Liver (tissue), 9 donors: Measurements from ENCODE around the gene PLA2G4B. TPM values are rescaled to one million over a fixed set of nuclear protein-coding genes. Genes with fewer than 3 reads are reported as not detected.

Experiments used
- DNase-seq: peaks from one replicate; pipeline ENCODE4 v3.0.0-alpha.2; 2017; ENCODE audit warnings: low spot score
- H3K27ac ChIP-seq, 2 donors: one replicate each; pipeline ENCODE4 v1.7.0; 2013; ENCODE audit warnings: inconsistent platforms in 2 of 2, low read length in 2 of 2, control low read depth in 1 of 2, low read depth in 1 of 2, mild to moderate bottlenecking in 1 of 2
- H3K27me3 ChIP-seq, 4 donors: one replicate each; pipeline versions ENCODE4 v1.6.1 to v1.7.0; 2013; ENCODE audit warnings: low read length in 3 of 4, inconsistent platforms in 1 of 4, mild to moderate bottlenecking in 1 of 4, moderate library complexity in 1 of 4; ENCODE audit not compliant: control insufficient read depth in 4 of 4, insufficient read depth in 4 of 4
- H3K36me3 ChIP-seq, 4 donors: one replicate each; pipeline versions ENCODE4 v1.6.1 to v1.7.0; 2013; ENCODE audit warnings: low read length in 3 of 4, mild to moderate bottlenecking in 3 of 4, low read depth in 1 of 4, moderate library complexity in 1 of 4; ENCODE audit not compliant: control insufficient read depth in 4 of 4, insufficient read depth in 3 of 4
- H3K4me1 ChIP-seq, 4 donors: one replicate each; pipeline versions ENCODE4 v1.6.1 to v1.7.0; 2013; ENCODE audit warnings: low read length in 3 of 4, mild to moderate bottlenecking in 3 of 4, moderate library complexity in 1 of 4; ENCODE audit not compliant: control insufficient read depth in 4 of 4, insufficient read depth in 4 of 4
- H3K4me3 ChIP-seq, 3 donors: one replicate each; pipeline versions ENCODE4 v1.6.1 to v1.7.0; 2013; ENCODE audit warnings: low read length in 3 of 3, control low read depth in 1 of 3, low read depth in 1 of 3, mild to moderate bottlenecking in 1 of 3
- H3K9ac ChIP-seq, 2 donors: one replicate each; pipeline ENCODE4 v1.7.0; 2013; ENCODE audit warnings: low read length in 2 of 2, mild to moderate bottlenecking in 2 of 2, moderate library complexity in 2 of 2, control low read depth in 1 of 2, low read depth in 1 of 2
- H3K9me3 ChIP-seq, 4 donors: one replicate each; pipeline versions ENCODE4 v1.6.1 to v1.7.0; 2013; ENCODE audit warnings: low read length in 3 of 4; ENCODE audit not compliant: control insufficient read depth in 4 of 4
- EGR1 ChIP-seq, 2 donors: IDR thresholded peaks; 2 replicates each; pipeline ENCODE4 v1.6.1; 2016 to 2018; ENCODE audit warnings: antibody characterized with exemption in 2 of 2, low read depth in 2 of 2
- FOXA1 ChIP-seq: IDR thresholded peaks from 2 replicates; pipeline ENCODE4 v1.6.1; 2016; ENCODE audit warnings: antibody characterized with exemption
- FOXA2 ChIP-seq: IDR thresholded peaks from 2 replicates; pipeline ENCODE4 v1.6.1; 2016; ENCODE audit warnings: antibody characterized with exemption
- GABPA ChIP-seq, 2 donors: IDR thresholded peaks in 1 of 2; conservative IDR thresholded peaks in 1 of 2; 2 replicates each; pipeline ENCODE4 v1.6.1; 2016; ENCODE audit warnings: antibody characterized with exemption in 2 of 2, mild to moderate bottlenecking in 1 of 2, moderate library complexity in 1 of 2
- HNF4A ChIP-seq, 2 donors: conservative IDR thresholded peaks; 2 replicates each; pipeline ENCODE4 v1.6.1; 2016; ENCODE audit warnings: antibody characterized with exemption in 2 of 2, mild to moderate bottlenecking in 2 of 2
- HNF4G ChIP-seq: IDR thresholded peaks from 2 replicates; pipeline ENCODE4 v1.6.1; 2016; ENCODE audit warnings: antibody characterized with exemption
- JUND ChIP-seq, 2 donors: IDR thresholded peaks; 2 replicates each; pipeline ENCODE4 v1.6.1; 2016; ENCODE audit warnings: antibody characterized with exemption in 2 of 2
- NR2F2 ChIP-seq: IDR thresholded peaks from 2 replicates; pipeline ENCODE4 v1.6.1; 2016; ENCODE audit warnings: antibody characterized with exemption
- RAD21 ChIP-seq, 2 donors: IDR thresholded peaks; 2 replicates each; pipeline ENCODE4 v1.6.1; 2016; ENCODE audit warnings: antibody characterized with exemption in 2 of 2, mild to moderate bottlenecking in 2 of 2
- RXRA ChIP-seq, 2 donors: IDR thresholded peaks; 2 replicates each; pipeline ENCODE4 v1.6.1; 2017 to 2018; ENCODE audit warnings: antibody characterized with exemption in 2 of 2, mild to moderate bottlenecking in 1 of 2
- SP1 ChIP-seq: IDR thresholded peaks from 2 replicates; pipeline ENCODE4 v1.6.1; 2018; ENCODE audit warnings: antibody characterized with exemption, mild to moderate bottlenecking
- TAF1 ChIP-seq: conservative IDR thresholded peaks from 2 replicates; pipeline ENCODE4 v1.6.1; 2016; ENCODE audit warnings: antibody characterized with exemption, mild to moderate bottlenecking
- YY1 ChIP-seq: IDR thresholded peaks from 2 replicates; pipeline ENCODE4 v1.6.1; 2016; ENCODE audit warnings: antibody characterized with exemption, mild to moderate bottlenecking
- WGBS: extraction: QIAGEN DNeasy Blood & Tissue Kit; methylation state at CpG from one replicate; pipeline ENCODE4 v1.1.7; 2013; 5-methylcytosine and 5-hydroxymethylcytosine counted together
- polyA plus RNA-seq, 2 donors: library from polyadenylated mRNA; stranded (reverse) in 1 of 2; unstranded in 1 of 2; fragments of 200-250 nt in 1 of 2; fragments of >200 nt in 1 of 2; fragmentation: Nextera tagmentation in 1 of 2; extraction: Ambion mirVana in 1 of 2; gene quantifications; one replicate each; pipeline versions ENCODE4 v1.2.1 to v1.2.3, GENCODE V29; 2013 to 2015
- total RNA-seq, 2 donors: library from RNA; depleted of rRNA; stranded (reverse); fragments of >200 nt; gene quantifications; one replicate each; pipeline ENCODE4 v1.2.3, GENCODE V29; 2014
- TF ChIP-seq, protein P1 (sequence below): fragments of 150-350 bp; IDR thresholded peaks from 2 replicates; pipeline ENCODE4 v1.5.1; 2017; ENCODE audit warnings: improper control_type of control experiment, low read depth, low read length; ENCODE audit not compliant: missing input control
- TF ChIP-seq, protein P2 (sequence below): IDR thresholded peaks from 2 replicates; pipeline ENCODE4 v1.6.1; 2016; ENCODE audit warnings: antibody characterized with exemption, mild to moderate bottlenecking
- TF ChIP-seq, protein P3 (sequence below): IDR thresholded peaks from 2 replicates; pipeline ENCODE4 v1.6.1; 2016; ENCODE audit warnings: antibody characterized with exemption
- TF ChIP-seq, protein P4 (sequence below): IDR thresholded peaks from 2 replicates; pipeline ENCODE4 v1.6.1; 2016; ENCODE audit warnings: antibody characterized with exemption
- TF ChIP-seq, protein P5 (sequence below): IDR thresholded peaks from 2 replicates; pipeline ENCODE4 v1.6.1; 2016; ENCODE audit warnings: antibody characterized with exemption
- donor health status: healthy.
- donor health status: healthy.
- donor health status: healthy.
- donor health status: healthy.
- donor health status: healthy.

PLA2G4B gene
- total and polyA plus RNA-seq, 4 donors = 0.33 to 3.6 (median 2.3) TPM

DNA sequence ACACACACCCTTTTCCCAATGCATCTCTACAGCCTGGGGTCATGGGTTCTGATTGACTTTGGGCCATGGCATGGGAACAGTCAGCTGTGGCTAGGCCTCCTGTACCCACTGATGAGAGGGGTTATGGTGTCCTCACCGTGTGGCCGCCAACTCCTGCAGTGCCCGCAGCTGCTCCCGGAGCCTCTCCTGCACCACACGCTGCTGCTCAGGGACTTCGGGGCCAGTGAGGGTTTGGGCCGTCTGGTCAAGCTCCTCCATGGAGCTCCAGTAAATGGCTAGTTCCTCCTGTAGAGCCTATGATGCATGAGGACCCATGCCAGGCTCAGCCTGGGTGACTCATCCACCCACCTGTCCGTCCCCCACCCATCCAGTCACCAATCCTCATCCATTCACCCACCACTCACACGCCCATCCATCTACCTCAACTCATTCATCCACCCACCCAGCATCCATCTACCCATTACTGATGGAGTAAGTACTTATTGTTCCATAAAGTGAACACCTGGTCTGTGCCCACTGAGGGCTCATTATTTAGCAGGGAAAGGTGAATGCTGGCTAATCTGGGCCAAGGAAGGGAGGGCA lies 33.6 kb downstream of the PLA2G4B start:
- no peaks in the 10 kb centered on the region for H3K36me3 ChIP-seq
- WGBS = 93% methylated on average over 9 of the region's 9 CpGs
- no peaks in the 10 kb centered on the region for H3K27me3 ChIP-seq
- no peak overlapping the region for H3K4me3 ChIP-seq
- TF ChIP-seq YY1 = no peak
- TF ChIP-seq JUND (IDR thresholded peaks at IDR 0.05) = no peak
- TF ChIP-seq RXRA (IDR thresholded peaks at IDR 0.05) = no peak
- TF ChIP-seq EGR1 (IDR thresholded peaks at IDR 0.05; ENCODE audit: low read depth in 2 of 2) = no peak
- TF ChIP-seq RAD21 (IDR thresholded peaks at IDR 0.05) = no peak
- TF ChIP-seq SP1 = no peak
- TF ChIP-seq, protein P1, sequence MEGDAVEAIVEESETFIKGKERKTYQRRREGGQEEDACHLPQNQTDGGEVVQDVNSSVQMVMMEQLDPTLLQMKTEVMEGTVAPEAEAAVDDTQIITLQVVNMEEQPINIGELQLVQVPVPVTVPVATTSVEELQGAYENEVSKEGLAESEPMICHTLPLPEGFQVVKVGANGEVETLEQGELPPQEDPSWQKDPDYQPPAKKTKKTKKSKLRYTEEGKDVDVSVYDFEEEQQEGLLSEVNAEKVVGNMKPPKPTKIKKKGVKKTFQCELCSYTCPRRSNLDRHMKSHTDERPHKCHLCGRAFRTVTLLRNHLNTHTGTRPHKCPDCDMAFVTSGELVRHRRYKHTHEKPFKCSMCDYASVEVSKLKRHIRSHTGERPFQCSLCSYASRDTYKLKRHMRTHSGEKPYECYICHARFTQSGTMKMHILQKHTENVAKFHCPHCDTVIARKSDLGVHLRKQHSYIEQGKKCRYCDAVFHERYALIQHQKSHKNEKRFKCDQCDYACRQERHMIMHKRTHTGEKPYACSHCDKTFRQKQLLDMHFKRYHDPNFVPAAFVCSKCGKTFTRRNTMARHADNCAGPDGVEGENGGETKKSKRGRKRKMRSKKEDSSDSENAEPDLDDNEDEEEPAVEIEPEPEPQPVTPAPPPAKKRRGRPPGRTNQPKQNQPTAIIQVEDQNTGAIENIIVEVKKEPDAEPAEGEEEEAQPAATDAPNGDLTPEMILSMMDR = no peak
- no peak for TF ChIP-seq TAF1
- TF ChIP-seq NR2F2 = no peak
- no peak for DNase-seq
- no peaks in the 10 kb centered on the region for H3K9me3 ChIP-seq
- no peak overlapping the region for H3K27ac ChIP-seq
- no peak overlapping the region for H3K9ac ChIP-seq
- H3K4me1 ChIP-seq = peaks cover 0 to 12% (median 7%) of the 10 kb centered on the region in 4 donors

DNA sequence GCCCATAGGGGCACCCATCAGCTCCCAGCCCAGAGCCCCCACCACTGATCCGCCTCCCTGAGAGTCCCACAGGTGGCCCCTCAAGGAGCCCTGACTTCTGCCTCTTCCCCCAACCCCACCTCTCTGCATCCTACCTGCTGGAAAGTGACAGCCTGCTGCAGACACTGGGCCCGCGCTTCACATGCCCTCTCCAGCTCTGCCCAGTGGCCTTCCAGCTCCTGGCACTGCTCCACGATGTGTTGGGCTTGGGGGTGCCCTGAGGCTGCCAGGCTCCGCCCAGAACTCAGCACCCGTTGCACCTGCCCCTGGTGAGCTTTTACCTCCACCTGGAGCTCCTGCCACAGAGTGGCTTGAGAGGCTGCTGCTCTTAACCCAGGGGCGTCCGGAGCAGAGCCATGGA lies 35.1 kb downstream of the PLA2G4B start:
- TF ChIP-seq RXRA (IDR thresholded peaks at IDR 0.05) = no peak
- TF ChIP-seq, protein P2, sequence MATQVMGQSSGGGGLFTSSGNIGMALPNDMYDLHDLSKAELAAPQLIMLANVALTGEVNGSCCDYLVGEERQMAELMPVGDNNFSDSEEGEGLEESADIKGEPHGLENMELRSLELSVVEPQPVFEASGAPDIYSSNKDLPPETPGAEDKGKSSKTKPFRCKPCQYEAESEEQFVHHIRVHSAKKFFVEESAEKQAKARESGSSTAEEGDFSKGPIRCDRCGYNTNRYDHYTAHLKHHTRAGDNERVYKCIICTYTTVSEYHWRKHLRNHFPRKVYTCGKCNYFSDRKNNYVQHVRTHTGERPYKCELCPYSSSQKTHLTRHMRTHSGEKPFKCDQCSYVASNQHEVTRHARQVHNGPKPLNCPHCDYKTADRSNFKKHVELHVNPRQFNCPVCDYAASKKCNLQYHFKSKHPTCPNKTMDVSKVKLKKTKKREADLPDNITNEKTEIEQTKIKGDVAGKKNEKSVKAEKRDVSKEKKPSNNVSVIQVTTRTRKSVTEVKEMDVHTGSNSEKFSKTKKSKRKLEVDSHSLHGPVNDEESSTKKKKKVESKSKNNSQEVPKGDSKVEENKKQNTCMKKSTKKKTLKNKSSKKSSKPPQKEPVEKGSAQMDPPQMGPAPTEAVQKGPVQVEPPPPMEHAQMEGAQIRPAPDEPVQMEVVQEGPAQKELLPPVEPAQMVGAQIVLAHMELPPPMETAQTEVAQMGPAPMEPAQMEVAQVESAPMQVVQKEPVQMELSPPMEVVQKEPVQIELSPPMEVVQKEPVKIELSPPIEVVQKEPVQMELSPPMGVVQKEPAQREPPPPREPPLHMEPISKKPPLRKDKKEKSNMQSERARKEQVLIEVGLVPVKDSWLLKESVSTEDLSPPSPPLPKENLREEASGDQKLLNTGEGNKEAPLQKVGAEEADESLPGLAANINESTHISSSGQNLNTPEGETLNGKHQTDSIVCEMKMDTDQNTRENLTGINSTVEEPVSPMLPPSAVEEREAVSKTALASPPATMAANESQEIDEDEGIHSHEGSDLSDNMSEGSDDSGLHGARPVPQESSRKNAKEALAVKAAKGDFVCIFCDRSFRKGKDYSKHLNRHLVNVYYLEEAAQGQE = no peak
- TF ChIP-seq NR2F2 = no peak
- TF ChIP-seq RAD21 (IDR thresholded peaks at IDR 0.05) = no peak
- TF ChIP-seq, protein P3, sequence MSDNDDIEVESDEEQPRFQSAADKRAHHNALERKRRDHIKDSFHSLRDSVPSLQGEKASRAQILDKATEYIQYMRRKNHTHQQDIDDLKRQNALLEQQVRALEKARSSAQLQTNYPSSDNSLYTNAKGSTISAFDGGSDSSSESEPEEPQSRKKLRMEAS = no peak
- TF ChIP-seq, protein P4, sequence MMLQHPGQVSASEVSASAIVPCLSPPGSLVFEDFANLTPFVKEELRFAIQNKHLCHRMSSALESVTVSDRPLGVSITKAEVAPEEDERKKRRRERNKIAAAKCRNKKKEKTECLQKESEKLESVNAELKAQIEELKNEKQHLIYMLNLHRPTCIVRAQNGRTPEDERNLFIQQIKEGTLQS = no peak
- no peak for TF ChIP-seq HNF4A (conservative IDR thresholded peaks at IDR 0.05)
- TF ChIP-seq SP1 = no peak
- TF ChIP-seq JUND (IDR thresholded peaks at IDR 0.05) = no peak
- TF ChIP-seq YY1 = no peak
- no peak for TF ChIP-seq TAF1
- TF ChIP-seq HNF4G = no peak
- TF ChIP-seq EGR1 (IDR thresholded peaks at IDR 0.05; ENCODE audit: low read depth in 2 of 2) = no peak
- TF ChIP-seq, protein P1 = no peak
- no peak for TF ChIP-seq FOXA1
- TF ChIP-seq, protein P5, sequence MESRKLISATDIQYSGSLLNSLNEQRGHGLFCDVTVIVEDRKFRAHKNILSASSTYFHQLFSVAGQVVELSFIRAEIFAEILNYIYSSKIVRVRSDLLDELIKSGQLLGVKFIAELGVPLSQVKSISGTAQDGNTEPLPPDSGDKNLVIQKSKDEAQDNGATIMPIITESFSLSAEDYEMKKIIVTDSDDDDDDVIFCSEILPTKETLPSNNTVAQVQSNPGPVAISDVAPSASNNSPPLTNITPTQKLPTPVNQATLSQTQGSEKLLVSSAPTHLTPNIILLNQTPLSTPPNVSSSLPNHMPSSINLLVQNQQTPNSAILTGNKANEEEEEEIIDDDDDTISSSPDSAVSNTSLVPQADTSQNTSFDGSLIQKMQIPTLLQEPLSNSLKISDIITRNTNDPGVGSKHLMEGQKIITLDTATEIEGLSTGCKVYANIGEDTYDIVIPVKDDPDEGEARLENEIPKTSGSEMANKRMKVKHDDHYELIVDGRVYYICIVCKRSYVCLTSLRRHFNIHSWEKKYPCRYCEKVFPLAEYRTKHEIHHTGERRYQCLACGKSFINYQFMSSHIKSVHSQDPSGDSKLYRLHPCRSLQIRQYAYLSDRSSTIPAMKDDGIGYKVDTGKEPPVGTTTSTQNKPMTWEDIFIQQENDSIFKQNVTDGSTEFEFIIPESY = no peak
- TF ChIP-seq GABPA (IDR thresholded peaks at IDR 0.05 in 1 of 2, conservative IDR thresholded peaks at IDR 0.05 in 1 of 2) = no peak
- TF ChIP-seq FOXA2 = no peak
- Histone ChIP-seq H3K4me1 (peaks cover 0 to 12% (median 7%) of the 10 kb centered on the region in 4 donors), H3K36me3 (no peaks in the 10 kb centered on the region), H3K27me3 (no peaks in the 10 kb centered on the region), H3K27ac (no peak overlapping the region), H3K9me3 (no peaks in the 10 kb centered on the region), H3K4me3 (no peak overlapping the region), H3K9ac (no peak overlapping the region)
- 89% methylated on average over 8 of the region's 8 CpGs for WGBS
- DNase-seq = no peak
